ENCODE data around the gene LY6G5C. TPM values are rescaled to one million over a fixed set of nuclear protein-coding genes. Genes with fewer than 3 reads are reported as not detected.

Gene LY6G5C
- total and polyA plus RNA-seq, 9 of the 15 experiments (the other 6 are each of a cell fraction or from before 2014, with no cell fraction given), result 0.10 to 0.67 (median 0.46) TPM; not detected in 4

GRCh38 chr6:31687321-31687720, 6.5 kb upstream of the LY6G5C start (continued):
- TF ChIP-seq CTCF (IDR thresholded peaks at IDR 0.05 in 2 of 3, conservative IDR thresholded peaks at IDR 0.05 in 1 of 3; ENCODE audit: insufficient read depth in 2 of 3, low read depth in 1 of 3, low read length in 3 of 3), result peak in 2 of 3 experiments; percentile 20 to 23; a peak in 2 of 6 replicates
- peak; percentile 34; the same call in 1 of the 2 replicates for TF ChIP-seq RBFOX2 (IDR thresholded peaks at IDR 0.05; ENCODE audit: low read depth, low read length)
- no peak for TF ChIP-seq MCM5 (IDR thresholded peaks at IDR 0.05; ENCODE audit: low read depth)
- no peak for TF ChIP-seq ZNF3 (CRISPR knock-in tag; IDR thresholded peaks at IDR 0.05)

GRCh38 chr6:31686483-31686882, 5.6 kb upstream of the LY6G5C start:
- Histone ChIP-seq H3K4me1 (replicated peaks in 1 of 2; ENCODE audit: control insufficient read depth in 2 of 2, insufficient read depth in 2 of 2, low read length in 2 of 2) (peaks cover 54 to 65% of the 10 kb centered on the region in 2 experiments), H2AFZ (ENCODE audit: low read depth, low read length) (no peak overlapping the region), H4K20me1 (replicated peaks; ENCODE audit: control insufficient read depth, insufficient read depth, low read length) (no peaks in the 10 kb centered on the region), H3K27ac (ENCODE audit: extremely low read depth, low read depth, low read length) (0 out of 3 replicates have a peak overlapping the region, but pooled peaks have one; percentile 4), H3K9ac (ENCODE audit: insufficient read depth in 1 of 2, low read depth in 2 of 2, low read length in 2 of 2) (peak overlapping the region in 1 of 2 experiments; percentile 77; a peak in 1 of 4 replicates), H3K4me2 (ENCODE audit: insufficient read depth, low read length) (peak overlapping the region; percentile 33), H3K79me2 (ENCODE audit: control insufficient read depth, insufficient read depth, low read length) (no peaks in the 10 kb centered on the region; the same call in 2 of the 3 replicates), H3K36me3 (ENCODE audit: control insufficient read depth, insufficient read depth, low read length) (peaks cover 62% of the 10 kb centered on the region), H3K9me3 (replicated peaks; ENCODE audit: control insufficient read depth, insufficient read depth, low read depth, low read length) (no peaks in the 10 kb centered on the region), H3K4me3 (no peak overlapping the region), H3K27me3 (ENCODE audit: control insufficient read depth in 2 of 2, insufficient read depth in 2 of 2, low read length in 2 of 2) (no peaks in the 10 kb centered on the region), H3K9me1 (ENCODE audit: control insufficient read depth, insufficient read depth, low read length) (no peaks in the 10 kb centered on the region)
- ATAC-seq, result peak; percentile 65
- intact Hi-C loops (cut with micrococcal nuclease), result no loop called here
- WGBS (ENCODE audit: insufficient coverage, low coverage, missing lambda C conversion rate), result 15% methylated on average over 5 of the region's 5 CpGs
- POLR2A ChIA-PET, result interaction anchor here (0.6 to 5.1 kb wide), 13 partner anchors 8 to 148 kb away, joined by 3 to 30 read pairs (median 5); partner anchors contain the start of genes ABHD16A, APOM, BAG6 and CSNK2B
- CTCF ChIA-PET (ENCODE audit: low intra/inter-chr PET ratio), result no interaction called here
- no TSS peak for BruUV-seq (replicated peaks)
- in situ Hi-C loops (cut with MboI), result loop anchor here (5.0 kb wide), 1 partner anchor 81 kb away; no protein-coding TSS in a partner anchor
- FAIRE-seq, result peak; percentile 79
- peak; percentile 70 to 93 (median 86) for DNase-seq (ENCODE audit: extremely low read depth in 1 of 4, low spot score in 3 of 4)
- TF ChIP-seq BRD9 (IDR thresholded peaks at IDR 0.05; ENCODE audit: low read depth, partially characterized antibody) (no peak), ZBTB49 (CRISPR knock-in tag; IDR thresholded peaks at IDR 0.05; ENCODE audit: borderline replicate concordance) (no peak), DNMT1 (IDR thresholded peaks at IDR 0.05) (no peak), ATF2 (CRISPR knock-in tag; IDR thresholded peaks at IDR 0.05) (no peak)
